Measurements from ENCODE around the gene UCN2.
"Not testable (repeated sequence)": the region's sequence is repeated elsewhere in the genome, so short reads cannot be mapped to it uniquely, and the experiment has no call there.

The UCN2 gene

DNA sequence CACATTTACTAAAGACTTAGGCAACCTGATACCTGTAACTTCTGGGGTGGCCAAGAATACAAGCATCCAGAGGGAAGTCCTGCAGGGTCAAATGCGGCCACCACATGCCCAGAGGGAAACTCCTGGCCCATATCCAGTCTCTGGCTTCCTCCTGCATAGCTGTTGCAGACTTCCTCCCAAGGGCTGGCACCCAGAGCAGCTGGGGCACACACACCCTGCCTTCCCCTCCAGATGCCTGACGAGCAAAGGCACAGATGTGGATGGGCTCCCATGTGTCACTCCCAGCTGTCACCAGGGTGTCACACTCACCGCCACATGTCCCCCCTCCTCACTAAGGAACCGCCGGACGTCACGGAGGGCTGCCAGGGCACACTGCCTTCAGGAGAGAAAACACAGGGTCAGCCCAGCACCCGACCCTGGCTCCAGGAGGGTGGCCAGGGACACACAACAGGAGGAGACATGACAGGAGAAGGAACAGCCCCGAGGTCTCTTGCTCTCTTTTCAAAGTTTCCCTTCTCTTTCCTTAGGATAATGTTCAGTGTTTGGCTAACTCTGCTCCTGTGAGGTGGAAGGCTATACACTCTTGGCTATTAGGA, 20.2 kb downstream of the UCN2 start:
- no peak overlapping the region for H3K4me3 ChIP-seq (ENCODE audit: low read depth, low read length)

DNA sequence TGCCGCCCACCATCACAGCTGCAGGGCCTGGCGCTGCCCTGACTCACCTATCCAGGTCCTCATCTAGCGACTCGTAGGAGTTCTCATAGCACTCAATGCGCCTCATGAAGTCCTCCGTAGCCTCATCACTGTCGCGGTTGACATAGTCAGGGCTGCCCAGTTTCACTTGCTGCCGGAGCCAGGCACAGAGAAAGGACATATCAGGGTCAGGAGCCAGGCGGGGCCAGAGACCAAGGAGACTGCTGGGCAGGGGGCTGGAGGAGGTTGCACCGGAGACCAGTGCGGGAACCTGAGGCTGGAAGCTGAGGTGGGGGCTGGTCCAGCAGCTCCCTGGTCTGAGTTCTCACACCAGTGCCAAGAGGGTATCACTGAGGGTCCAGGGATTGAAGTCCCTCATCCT, 25.1 kb downstream of the UCN2 start:
- no peak overlapping the region for H3K4me3 ChIP-seq (ENCODE audit: low read depth, low read length)

DNA sequence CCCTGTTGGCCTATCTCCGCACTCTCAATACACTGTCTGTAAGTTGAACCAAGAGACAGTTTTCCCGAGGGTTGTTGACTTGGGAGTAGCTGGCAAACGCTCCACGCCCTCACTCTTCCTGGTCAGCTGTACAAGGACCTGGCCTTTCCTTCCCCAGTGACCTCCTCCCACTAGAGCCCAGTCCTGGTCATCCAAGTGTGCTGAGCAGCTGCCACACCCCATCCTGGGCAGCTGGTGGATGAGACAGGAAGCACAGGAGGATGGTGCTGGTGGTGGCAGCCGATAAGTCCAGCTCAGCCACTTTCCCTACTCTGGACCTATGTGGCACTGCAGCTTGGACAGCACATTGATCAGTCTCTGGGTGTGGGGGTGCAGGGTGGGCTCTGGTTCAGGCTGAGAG, 26.8 kb downstream of the UCN2 start:
- no peak overlapping the region for H3K4me3 ChIP-seq (ENCODE audit: low read depth, low read length)

DNA sequence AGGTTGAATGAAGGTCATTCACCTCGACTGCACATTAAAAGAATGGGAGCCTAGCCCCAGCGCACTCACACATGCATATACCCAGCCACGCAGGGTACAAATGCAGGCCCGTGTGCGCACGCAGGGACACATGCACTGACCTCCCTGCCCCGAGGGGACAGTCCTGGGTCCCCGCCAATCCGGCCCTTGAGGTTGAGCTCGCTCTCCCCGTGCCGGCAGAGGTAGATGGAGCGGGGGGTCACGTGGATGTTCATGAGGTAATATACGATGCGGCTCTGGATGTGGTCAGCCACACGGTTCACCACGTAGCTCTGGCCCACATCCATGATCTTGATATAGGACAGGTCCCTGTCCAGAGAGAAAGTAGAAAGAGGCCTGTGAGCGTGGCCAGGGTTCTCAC, 27.5 kb downstream of the UCN2 start:
- no peak overlapping the region for H3K4me3 ChIP-seq (ENCODE audit: low read depth, low read length)

DNA sequence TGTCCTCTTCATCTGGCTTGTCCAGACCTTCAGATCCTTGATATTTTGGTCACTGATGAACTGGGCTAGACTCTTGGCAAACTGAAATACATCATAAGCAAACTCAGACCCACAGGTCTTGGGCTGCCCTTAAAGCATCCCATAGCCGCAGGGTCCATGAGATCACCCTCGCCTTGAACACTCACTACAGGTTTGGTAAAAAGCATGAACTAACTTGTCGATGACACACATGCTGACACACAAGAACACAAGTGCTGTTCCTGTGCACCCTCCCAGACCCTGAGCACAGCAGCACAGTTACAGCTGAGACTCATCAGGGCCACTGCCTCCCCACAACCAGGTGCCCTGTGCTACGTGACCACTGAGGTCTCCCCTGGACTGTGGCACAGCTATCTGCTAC, 28.0 kb downstream of the UCN2 start:
- no peak overlapping the region for H3K4me3 ChIP-seq (ENCODE audit: low read depth, low read length)

- H3K4me3 ChIP-seq (ENCODE audit: low read depth, low read length) = no peak overlapping the region
Measured at GRCh38 chr3:48532977-48533337, 30.6 kb downstream of the UCN2 start.

DNA sequence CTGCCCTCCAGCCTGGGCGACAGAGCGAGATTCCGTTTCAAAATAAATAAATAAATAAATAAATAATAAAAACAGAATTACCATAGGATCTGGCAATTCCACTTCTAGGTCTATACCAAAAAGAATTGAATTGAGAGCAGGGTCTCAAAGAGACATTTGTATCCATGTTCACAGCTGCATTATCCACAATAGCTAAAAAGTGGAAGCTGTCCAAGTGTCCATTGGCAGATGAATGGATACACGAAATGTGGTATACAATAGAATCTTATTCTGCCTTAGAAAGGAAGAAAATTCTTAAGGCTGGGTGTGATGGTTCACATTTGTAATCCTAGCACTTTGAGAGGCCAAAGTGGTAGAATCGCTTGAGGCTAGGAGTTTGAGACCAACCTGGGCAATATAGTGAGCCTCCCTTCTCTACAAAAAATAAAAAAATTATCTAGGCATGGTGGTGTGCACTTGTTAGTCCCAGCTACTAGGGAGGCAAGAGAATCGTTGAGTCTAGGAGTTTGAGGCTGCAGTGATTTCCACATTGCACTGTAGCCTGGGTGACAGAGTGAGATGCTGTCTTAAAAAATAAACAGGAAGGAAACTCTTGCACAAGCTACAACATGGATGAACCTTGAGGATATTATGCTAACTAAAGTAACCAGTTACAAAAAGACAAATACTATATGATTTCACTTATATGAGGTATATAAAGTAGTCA, 31.2 kb downstream of the UCN2 start:
- no peak overlapping the region for H3K4me3 ChIP-seq (ENCODE audit: low read depth, low read length)

DNA sequence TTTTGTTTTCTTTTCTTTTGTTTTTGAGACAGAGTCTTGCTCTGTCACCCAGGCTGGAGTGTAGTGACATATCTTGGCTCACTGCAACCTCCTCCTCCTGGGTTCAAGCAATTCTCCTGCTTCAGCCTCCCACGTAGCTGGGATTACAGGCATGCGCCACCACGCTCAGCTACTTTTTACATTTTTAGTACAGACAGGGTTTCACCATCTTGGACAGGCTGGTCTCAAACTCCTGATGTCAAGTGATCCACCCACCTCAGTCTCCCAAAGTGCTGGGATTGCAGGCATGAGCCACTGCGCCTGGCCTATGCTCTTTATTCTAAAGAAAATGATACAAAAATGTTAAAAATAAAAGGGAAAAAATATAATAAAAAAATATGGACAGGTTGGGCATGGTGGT, 32.9 kb downstream of the UCN2 start:
- not testable (repeated sequence) for H3K4me3 ChIP-seq (ENCODE audit: low read depth, low read length)

- no peak overlapping the region for H3K4me3 ChIP-seq (ENCODE audit: low read depth, low read length)
Measured at GRCh38 chr3:48528754-48529153, 34.8 kb downstream of the UCN2 start.

- no peak overlapping the region for H3K4me3 ChIP-seq (ENCODE audit: low read depth, low read length)
Measured at GRCh38 chr3:48528048-48528447, 35.5 kb downstream of the UCN2 start.

DNA sequence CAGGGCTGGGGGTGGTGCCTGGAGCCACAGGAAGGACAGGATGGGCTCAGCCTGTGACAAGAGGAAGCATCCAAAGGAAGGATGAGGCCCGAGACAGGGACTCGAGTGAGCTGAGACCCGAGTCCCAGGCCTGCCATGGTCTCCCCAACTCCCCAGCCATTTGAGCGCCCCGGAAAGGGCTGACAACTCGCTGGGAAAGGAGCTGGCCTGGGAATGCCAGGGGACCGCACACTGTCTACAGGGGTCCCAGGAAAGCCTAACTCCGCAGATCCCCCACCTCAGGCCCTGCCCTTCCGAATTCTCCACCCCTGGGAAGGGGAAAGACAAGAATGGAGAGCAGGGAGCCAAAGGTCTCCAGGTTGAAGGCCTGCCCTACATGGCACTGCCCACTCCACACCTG, 38.6 kb downstream of the UCN2 start:
- no peak overlapping the region for H3K4me3 ChIP-seq (ENCODE audit: low read depth, low read length)

DNA sequence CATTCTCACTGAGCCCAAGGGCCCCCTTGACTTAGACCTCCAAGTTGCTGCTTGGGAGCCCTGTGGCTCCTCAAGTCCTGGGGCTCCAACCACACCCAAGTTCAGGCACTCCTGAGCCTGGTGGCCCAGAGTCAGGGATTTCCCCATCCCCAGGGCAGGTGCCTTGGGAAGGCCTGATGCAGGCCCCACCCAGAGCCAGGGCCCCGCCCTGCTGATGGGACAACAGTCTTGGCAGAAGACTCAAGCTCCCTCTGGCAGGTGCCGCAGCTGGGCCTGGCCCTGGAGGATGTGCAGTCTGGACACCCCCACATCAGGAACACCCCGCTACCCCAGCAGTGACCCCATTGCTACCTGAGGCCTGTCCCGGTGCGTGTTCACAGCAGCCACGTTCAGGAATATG, 41.9 kb downstream of the UCN2 start:
- H3K4me3 ChIP-seq (ENCODE audit: low read depth, low read length) = no peak overlapping the region

GRCh38 chr3:48519277-48519643, 44.3 kb downstream of the UCN2 start:
- H3K4me3 ChIP-seq (ENCODE audit: low read depth, low read length) = no peak overlapping the region

- H3K4me3 ChIP-seq (ENCODE audit: low read depth, low read length) = no peak overlapping the region
Measured at GRCh38 chr3:48518638-48519276, 44.8 kb downstream of the UCN2 start.

- H3K4me3 ChIP-seq (ENCODE audit: low read depth, low read length) = no peak overlapping the region
Measured at GRCh38 chr3:48518069-48518468, 45.5 kb downstream of the UCN2 start.

DNA sequence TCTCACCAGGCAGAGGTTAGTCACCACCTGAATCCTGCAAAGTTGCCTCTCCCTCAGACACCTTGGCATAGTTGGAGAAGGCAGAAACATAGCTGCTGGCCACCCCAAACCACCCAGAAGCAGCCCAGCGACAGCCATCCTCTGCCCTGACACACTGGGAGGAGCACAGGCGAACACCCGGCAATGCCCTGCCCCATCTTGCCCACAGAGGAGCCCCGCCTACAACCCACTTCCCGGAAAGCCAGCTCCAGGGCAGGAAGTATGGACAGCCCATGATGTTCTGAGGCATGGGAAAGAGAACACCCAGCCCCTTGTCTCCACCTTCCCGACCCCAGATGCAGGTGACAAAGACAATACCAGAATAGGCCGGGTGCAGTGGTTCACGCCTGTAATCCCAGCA, 47.0 kb downstream of the UCN2 start:
- no peak overlapping the region for H3K4me3 ChIP-seq (ENCODE audit: low read depth, low read length)

- H3K4me3 ChIP-seq (ENCODE audit: low read depth, low read length) = no peak overlapping the region
Measured at GRCh38 chr3:48514431-48515227, 49.0 kb downstream of the UCN2 start.
